Keratinocyte (primary cell): Measurements from ENCODE around the gene PNRC1.

ENCODE experiments used
- CTCF ChIP-seq, 3 experiments: IDR thresholded peaks in 1 of 3; conservative IDR thresholded peaks in 1 of 3; optimal IDR thresholded peaks in 1 of 3; 2 replicates in 2 of 3; 3 replicates in 1 of 3; pipeline versions ENCODE3 to v1.5.1; 2011; ENCODE audit warnings: low read length in 3 of 3, mild to moderate bottlenecking in 3 of 3, moderate library complexity in 2 of 3, control low read depth in 1 of 3, inconsistent platforms in 1 of 3; ENCODE audit not compliant: insufficient read depth in 2 of 3; ENCODE audit errors: extremely low read depth in 1 of 3
- EZH2 ChIP-seq: IDR thresholded peaks from one replicate; pipeline ENCODE4 v1.6.1; 2012; ENCODE audit warnings: inconsistent platforms, mild to moderate bottlenecking, low read length, moderate library complexity

- no peak for TF ChIP-seq CTCF (optimal IDR thresholded peaks at IDR 0.05 in 1 of 3, IDR thresholded peaks at IDR 0.05 in 1 of 3, conservative IDR thresholded peaks at IDR 0.05 in 1 of 3; ENCODE audit: extremely low read depth in 1 of 3, insufficient read depth in 2 of 3, low read length in 3 of 3)
- TF ChIP-seq EZH2 = no peak
Observed at GRCh38 chr6:89063881-89064280, 16.7 kb upstream of the PNRC1 start.
